H1 (cell line): ENCODE measurements around the gene NADK. TPM values are rescaled to one million over a fixed set of nuclear protein-coding genes. Genes with fewer than 3 reads are reported as not detected.

Experiments used
- CTCF ChIA-PET: fragments of 300-600 bp; sonication (Branson Sonifier 250); formaldehyde crosslinking; loops from one replicate; lab custom pipeline; 2021; ENCODE audit not compliant: partially characterized antibody; lab: Charles Lee
- POLR2A ChIA-PET: fragments of 300-600 bp; sonication (Branson Sonifier 250); formaldehyde crosslinking; loops from one replicate; lab custom pipeline; 2021; ENCODE audit warnings: inconsistent platforms; ENCODE audit not compliant: partially characterized antibody; lab: Charles Lee
- DNase-seq, 2 experiments: peaks; one replicate each; pipeline versions ENCODE4 v3.0.0 to v3.0.0-alpha.2; 2010 to 2022; ENCODE audit warnings: low spot score in 2 of 2, low read depth in 1 of 2, mixed read lengths in 1 of 2
- FAIRE-seq: peaks from 2 replicates; lab custom pipeline; 2011; peaks lifted over from hg19 to GRCh38; lab: Jason Lieb, UNC
- H2AFZ ChIP-seq: 2 replicates; pipeline ENCODE4 v1.8.1; 2012; ENCODE audit warnings: low read length, inconsistent platforms
- H2AK5ac ChIP-seq: 2 replicates; pipeline ENCODE4 v1.6.1; 2013; ENCODE audit warnings: low read depth, low read length
- H2BK120ac ChIP-seq: replicated peaks from 2 replicates; pipeline ENCODE3; 2013; ENCODE audit warnings: low read depth, low read length, inconsistent platforms
- H2BK12ac ChIP-seq: 2 replicates; pipeline ENCODE4 v1.6.1; 2013; ENCODE audit warnings: low read depth, low read length
- H2BK15ac ChIP-seq: 2 replicates; pipeline ENCODE4 v1.6.1; 2013; ENCODE audit warnings: low read length
- H2BK20ac ChIP-seq: 2 replicates; pipeline ENCODE4 v1.6.1; 2013; ENCODE audit warnings: low read length
- H2BK5ac ChIP-seq: 2 replicates; pipeline ENCODE4 v1.6.1; 2013; ENCODE audit warnings: low read depth, low read length
- H3K14ac ChIP-seq: 2 replicates; pipeline ENCODE4 v1.6.1; 2013; ENCODE audit warnings: inconsistent platforms; ENCODE audit not compliant: insufficient read length
- H3K18ac ChIP-seq: 2 replicates; pipeline ENCODE4 v1.6.1; 2013; ENCODE audit warnings: low read length; ENCODE audit errors: extremely low read depth
- H3K23ac ChIP-seq: 2 replicates; pipeline ENCODE4 v1.6.1; 2013; ENCODE audit warnings: inconsistent platforms; ENCODE audit not compliant: insufficient read length
- H3K23me2 ChIP-seq: 2 replicates; pipeline ENCODE4 v1.6.1; 2013; ENCODE audit warnings: low read depth, low read length
- H3K27ac ChIP-seq: 2 replicates; pipeline ENCODE4 v1.6.1; 2011; ENCODE audit warnings: low read depth, low read length, inconsistent platforms
- H3K27me3 ChIP-seq, 4 experiments: replicated peaks in 1 of 4; 1 replicate in 1 of 4; 2 replicates in 3 of 4; pipeline versions ENCODE4 v1.6.1 to v1.8.1; 2011 to 2013; ENCODE audit warnings: low read length in 3 of 4, mild to moderate bottlenecking in 3 of 4, inconsistent platforms in 2 of 4, mixed read lengths in 2 of 4, moderate library complexity in 1 of 4; ENCODE audit not compliant: control insufficient read depth in 3 of 4, insufficient read depth in 3 of 4; ENCODE audit errors: extremely low read depth in 1 of 4
- H3K36me3 ChIP-seq, 4 experiments: 2 replicates each; pipeline versions ENCODE4 v1.6.1 to v1.8.1; 2011 to 2013; ENCODE audit warnings: mild to moderate bottlenecking in 4 of 4, low read length in 3 of 4, moderate library complexity in 2 of 4, control low read depth in 1 of 4, inconsistent platforms in 1 of 4; ENCODE audit not compliant: insufficient read depth in 4 of 4, control insufficient read depth in 2 of 4
- H3K4ac ChIP-seq: replicated peaks from 2 replicates; pipeline ENCODE3; 2013; ENCODE audit warnings: low read length, low read depth, mixed read lengths, inconsistent platforms; ENCODE audit not compliant: insufficient read length
- H3K4me1 ChIP-seq, 4 experiments: replicated peaks in 1 of 4; 1 replicate in 1 of 4; 2 replicates in 3 of 4; pipeline versions ENCODE4 v1.6.1 to v1.8.1; 2011 to 2013; ENCODE audit warnings: low read length in 3 of 4, inconsistent platforms in 2 of 4, mixed read lengths in 1 of 4; ENCODE audit not compliant: insufficient read depth in 4 of 4, control insufficient read depth in 3 of 4
- H3K4me2 ChIP-seq, 2 experiments: 2 replicates each; pipeline versions ENCODE4 v1.6.1 to v1.8.1; 2011 to 2013; ENCODE audit warnings: low read depth in 2 of 2, low read length in 2 of 2, control low read depth in 1 of 2, inconsistent platforms in 1 of 2, mild to moderate bottlenecking in 1 of 2; ENCODE audit not compliant: insufficient read depth in 1 of 2
- H3K4me3 ChIP-seq, 4 experiments: fragments of 200-600, 300-600 bp in 1 of 4; sonication (generic), shearing (Covaris generic), sonication (Bioruptor Twin) in 1 of 4; 2 replicates each; pipeline versions ENCODE4 v1.5.1 to v1.8.1; 2011 to 2016; ENCODE audit warnings: low read length in 4 of 4, low read depth in 3 of 4, control low read depth in 2 of 4, inconsistent platforms in 2 of 4, mild to moderate bottlenecking in 2 of 4, mixed read lengths in 1 of 4, moderate library complexity in 1 of 4; ENCODE audit not compliant: insufficient read depth in 2 of 4; ENCODE audit errors: extremely low read depth in 1 of 4
- H3K56ac ChIP-seq: replicated peaks from 2 replicates; pipeline ENCODE3; 2013; ENCODE audit warnings: low read depth, mild to moderate bottlenecking, mixed read lengths, low read length, inconsistent platforms; ENCODE audit not compliant: insufficient read length
- H3K79me1 ChIP-seq: 2 replicates; pipeline ENCODE4 v1.6.1; 2013; ENCODE audit warnings: low read depth, low read length, control low read depth
- H3K79me2 ChIP-seq, 2 experiments: 2 replicates each; pipeline versions ENCODE4 v1.6.1 to v1.8.1; 2012 to 2013; ENCODE audit warnings: low read length in 2 of 2, mild to moderate bottlenecking in 2 of 2, inconsistent platforms in 1 of 2; ENCODE audit not compliant: insufficient read depth in 2 of 2, control insufficient read depth in 1 of 2
- H3K9ac ChIP-seq, 4 experiments: replicated peaks in 1 of 4; 1 replicate in 1 of 4; 2 replicates in 3 of 4; pipeline versions ENCODE4 v1.6.1 to v1.8.1; 2011 to 2013; ENCODE audit warnings: low read depth in 3 of 4, low read length in 3 of 4, control low read depth in 2 of 4, mild to moderate bottlenecking in 2 of 4, moderate library complexity in 2 of 4, inconsistent platforms in 1 of 4; ENCODE audit errors: extremely low read depth in 1 of 4
- H3K9me3 ChIP-seq, 2 experiments: 2 replicates each; pipeline versions ENCODE4 v1.6.1 to v1.8.1; 2012 to 2013; ENCODE audit warnings: mild to moderate bottlenecking in 2 of 2, moderate library complexity in 2 of 2, control low read depth in 1 of 2, inconsistent platforms in 1 of 2, low read depth in 1 of 2, low read length in 1 of 2, mixed read lengths in 1 of 2; ENCODE audit not compliant: insufficient read depth in 2 of 2
- H4K20me1 ChIP-seq, 2 experiments: replicated peaks in 1 of 2; 2 replicates each; pipeline versions ENCODE3 to v1.8.1; 2011 to 2013; ENCODE audit warnings: inconsistent platforms in 2 of 2, low read length in 2 of 2, mild to moderate bottlenecking in 1 of 2; ENCODE audit not compliant: insufficient read depth in 2 of 2, control insufficient read depth in 1 of 2
- H4K5ac ChIP-seq: 2 replicates; pipeline ENCODE4 v1.6.1; 2013; ENCODE audit warnings: low read length, low read depth, mixed read lengths, inconsistent platforms; ENCODE audit not compliant: insufficient read length
- H4K8ac ChIP-seq: 2 replicates; pipeline ENCODE4 v1.8.0; 2013; ENCODE audit warnings: mild to moderate bottlenecking, moderate library complexity, low read length, inconsistent platforms; ENCODE audit not compliant: insufficient read depth; ENCODE audit errors: extremely low read depth
- H4K91ac ChIP-seq: replicated peaks from 2 replicates; pipeline ENCODE3; 2013; ENCODE audit warnings: low read length, mixed read lengths, inconsistent platforms; ENCODE audit not compliant: insufficient read length
- WGBS, 2 experiments: shearing (Covaris generic) in 1 of 2; methylation state at CpG; one replicate each; pipeline versions ENCODE4 v1.1.6 to v1.1.7; 2013 to 2015; ENCODE audit warnings: low lambda C conversion rate in 2 of 2, mixed read lengths in 2 of 2, inconsistent platforms in 1 of 2, low coverage in 1 of 2, missing lambda C conversion rate in 1 of 2; ENCODE audit not compliant: insufficient replicate concordance in 2 of 2, insufficient coverage in 1 of 2, insufficient read length in 1 of 2; ENCODE audit errors: extremely low coverage in 1 of 2, missing lambda C conversion rate in 1 of 2; 5-methylcytosine and 5-hydroxymethylcytosine counted together
- polyA plus RNA-seq, 7 experiments: library from polyadenylated mRNA; depleted of rRNA in 3 of 7; stranded (reverse) in 5 of 7; unstranded in 2 of 7; fragments of >200 nt in 5 of 7; fragments of 200-250 nt in 2 of 7; gene quantifications; 1 replicate in 5 of 7; 2 replicates in 1 of 7; 4 replicates in 1 of 7; pipeline versions ENCODE4 v1.2.1 to v1.2.3, GENCODE V29; 2011 to 2013; ENCODE audit warnings: missing spikeins in 2 of 7, mixed read lengths in 2 of 7
- total RNA-seq: library from RNA; stranded (reverse); fragmentation: NEBNext Ultra II Directional; extraction: Animal tissue kit (Norgen Biotek cat#: 25700); gene quantifications from 2 replicates; pipeline ENCODE4 v1.2.1, GENCODE V29; 2021

The NADK gene
- total and polyA plus RNA-seq, 2 of the 8 experiments (the other 6 are each of a cell fraction or from before 2014, with no cell fraction given), result 78.0 to 89.7 TPM

GRCh38 chr1:1732381-1732780 is 45.9 kb downstream of the NADK start:
- H2BK20ac ChIP-seq, result no peak overlapping the region
- ChIA-PET POLR2A (interaction anchor here (0.6 to 0.7 kb wide), 2 partner anchors 45 to 272 kb away, joined by 3 read pairs; no protein-coding TSS in a partner anchor), CTCF (interaction anchor here (0.9 kb wide), 1 partner anchor 9 kb away, joined by 3 read pairs; no protein-coding TSS in a partner anchor)
- H4K20me1 ChIP-seq, result peaks cover 0 to 3% of the 10 kb centered on the region in 2 experiments
- no peak overlapping the region for H2BK15ac ChIP-seq
- H3K14ac ChIP-seq, result no peak overlapping the region
- H3K4me2 ChIP-seq, result no peak overlapping the region
- no peak overlapping the region for H3K27ac ChIP-seq
- H3K79me1 ChIP-seq, result no peaks in the 10 kb centered on the region
- no peak overlapping the region for H4K8ac ChIP-seq
- DNase-seq, result no peak
- H4K91ac ChIP-seq, result no peak overlapping the region
- H3K4ac ChIP-seq, result no peak overlapping the region
- no peaks in the 10 kb centered on the region for H3K9me3 ChIP-seq
- H3K36me3 ChIP-seq, result peaks cover 0 to 12% (median 3%) of the 10 kb centered on the region in 4 experiments; a peak in 2 of 8 replicates
- no peak for FAIRE-seq
- no peaks in the 10 kb centered on the region for H3K27me3 ChIP-seq
- H3K9ac ChIP-seq, result no peak overlapping the region
- 90% methylated on average over 17 of the region's 17 CpGs; no CpG with 5 or more reads in 1 of the 2 experiments for WGBS, 2 experiments
- H3K79me2 ChIP-seq, result no peaks in the 10 kb centered on the region
- no peak overlapping the region for H2BK120ac ChIP-seq
- no peak overlapping the region for H2BK12ac ChIP-seq
- no peak overlapping the region for H3K23ac ChIP-seq
- no peaks in the 10 kb centered on the region for H3K4me1 ChIP-seq
- H3K56ac ChIP-seq, result no peak overlapping the region
- no peak overlapping the region for H4K5ac ChIP-seq
- no peak overlapping the region for H2AK5ac ChIP-seq
- H2AFZ ChIP-seq, result no peak overlapping the region
- H3K4me3 ChIP-seq, result no peak overlapping the region
- H2BK5ac ChIP-seq, result no peak overlapping the region
- no peaks in the 10 kb centered on the region for H3K23me2 ChIP-seq
- H3K18ac ChIP-seq, result no peak overlapping the region
